HepG2 (cell line): ENCODE data around the gene PTPN14. TPM values are rescaled to one million over a fixed set of nuclear protein-coding genes. Genes with fewer than 3 reads are reported as not detected.

Experiments
- ATAC-seq: fragments of 200-7000 bp; cut with Tn5 transposase; 3 replicates; pipeline ENCODE4 v1.9.1; 2020; ENCODE audit warnings: mild to moderate bottlenecking, moderate library complexity
- BruUV-seq: library from RNA; stranded (reverse); fragments of 400-500 nt; replicated peaks from 2 replicates; lab custom pipeline; 2021; lab: Mats Ljungman, UMichigan
- CTCF ChIA-PET: fragments of 300-600 bp; formaldehyde crosslinking; extraction: SDS; loops from one replicate; lab custom pipeline; 2021; ENCODE audit warnings: low total read pairs, inconsistent platforms, low intra/inter-chr PET ratio; lab: Yijun Ruan, JAX
- POLR2A ChIA-PET: fragments of 350-600 bp; sonication (Branson Sonifier 250); formaldehyde crosslinking; loops from one replicate; lab custom pipeline; 2020; ENCODE audit warnings: antibody characterized with exemption, inconsistent platforms; lab: Yijun Ruan, JAX
- DNase-seq: peaks from one replicate; pipeline ENCODE4 v3.0.0-alpha.2; 2015; ENCODE audit warnings: low spot score
- FAIRE-seq: peaks from 3 replicates; lab custom pipeline; 2011; peaks lifted over from hg19 to GRCh38; lab: Jason Lieb, UNC
- H2AFZ ChIP-seq: one replicate; pipeline ENCODE4 v1.6.1; 2011; ENCODE audit warnings: low read length, inconsistent platforms
- H3K27ac ChIP-seq: fragments of 300-600 bp; 3 replicates; pipeline ENCODE4 v1.8.0; 2011; ENCODE audit warnings: mixed run types, mild to moderate bottlenecking, mixed read lengths, low read length, inconsistent platforms; ENCODE audit not compliant: insufficient read depth; ENCODE audit errors: extremely low read length
- H3K27me3 ChIP-seq, 2 experiments: fragments of 200-600 bp in 1 of 2; 2 replicates in 1 of 2; 3 replicates in 1 of 2; pipeline versions ENCODE4 v1.6.0 to v1.8.0; 2011; ENCODE audit warnings: low read length in 2 of 2, mild to moderate bottlenecking in 2 of 2, moderate library complexity in 2 of 2, inconsistent platforms in 1 of 2; ENCODE audit not compliant: insufficient read depth in 2 of 2, control insufficient read depth in 1 of 2
- H3K36me3 ChIP-seq, 2 experiments: fragments of 200-600 bp in 1 of 2; replicated peaks in 1 of 2; 2 replicates in 1 of 2; 3 replicates in 1 of 2; pipeline versions ENCODE4 v1.5.1 to v1.8.0; 2011; ENCODE audit warnings: low read length in 2 of 2, inconsistent platforms in 1 of 2; ENCODE audit not compliant: insufficient read depth in 2 of 2, control insufficient read depth in 1 of 2
- H3K4me1 ChIP-seq: 2 replicates; pipeline ENCODE4 v1.5.1; 2012; ENCODE audit warnings: low read length, inconsistent platforms; ENCODE audit not compliant: insufficient read depth
- H3K4me2 ChIP-seq: 2 replicates; pipeline ENCODE4 v1.6.0; 2011; ENCODE audit warnings: low read depth, low read length, inconsistent platforms
- H3K4me3 ChIP-seq, 3 experiments: fragments of 200-600 bp in 1 of 3; sonication (generic), shearing (Covaris generic) in 1 of 3; replicated peaks in 1 of 3; 2 replicates each; pipeline ENCODE4 v1.5.1; 2011 to 2016; ENCODE audit warnings: low read length in 3 of 3, inconsistent platforms in 2 of 3, low read depth in 2 of 3, mild to moderate bottlenecking in 2 of 3, control low read depth in 1 of 3, mixed read lengths in 1 of 3; ENCODE audit not compliant: insufficient read depth in 1 of 3
- H3K79me2 ChIP-seq: one replicate; pipeline ENCODE4 v1.6.1; 2011; ENCODE audit warnings: low read length, inconsistent platforms; ENCODE audit not compliant: insufficient read depth
- H3K9ac ChIP-seq: 2 replicates; pipeline ENCODE4 v1.6.0; 2011; ENCODE audit warnings: mild to moderate bottlenecking, low read depth, low read length, inconsistent platforms; ENCODE audit not compliant: insufficient read depth
- H3K9me3 ChIP-seq: 2 replicates; pipeline ENCODE4 v1.5.1; 2012; ENCODE audit warnings: mild to moderate bottlenecking, low read length
- H4K20me1 ChIP-seq: 2 replicates; pipeline ENCODE4 v1.6.0; 2011; ENCODE audit warnings: inconsistent platforms, mild to moderate bottlenecking, low read length, moderate library complexity; ENCODE audit not compliant: insufficient read depth
- AKAP8 ChIP-seq: sonication (generic); formaldehyde crosslinking; IDR thresholded peaks from 2 replicates; pipeline ENCODE4 v1.5.1; 2020; ENCODE audit warnings: mild to moderate bottlenecking, missing genetic modification reagents
- BRCA1 ChIP-seq: sonication (generic); formaldehyde crosslinking; IDR thresholded peaks from 2 replicates; pipeline ENCODE4 v1.4.0; 2020; ENCODE audit warnings: missing genetic modification reagents
- CSRNP2 ChIP-seq: sonication (generic); formaldehyde crosslinking; conservative IDR thresholded peaks from 2 replicates; pipeline ENCODE4 v1.8.0; 2022; ENCODE audit warnings: low read depth, missing genetic modification reagents
- HHEX ChIP-seq: IDR thresholded peaks from 2 replicates; pipeline ENCODE4 v1.6.1; 2016; ENCODE audit warnings: control low read depth
- HMGXB4 ChIP-seq, 2 experiments: sonication (generic) in 1 of 2; formaldehyde crosslinking in 1 of 2; IDR thresholded peaks; 2 replicates each; pipeline versions ENCODE4 v1.4.0 to v1.6.1; 2018 to 2020; ENCODE audit warnings: missing genetic modification reagents in 2 of 2, borderline replicate concordance in 1 of 2, low read depth in 1 of 2, mild to moderate bottlenecking in 1 of 2, missing biosample characterization in 1 of 2
- KLF6 ChIP-seq: IDR thresholded peaks from 2 replicates; pipeline ENCODE4 v1.8.0; 2016; ENCODE audit warnings: missing biosample characterization, missing genetic modification reagents
- MTA1 ChIP-seq: sonication (generic); formaldehyde crosslinking; IDR thresholded peaks from 2 replicates; pipeline ENCODE4 v1.4.0; 2020; ENCODE audit warnings: missing genetic modification reagents, mild to moderate bottlenecking, borderline replicate concordance
- TCF12 ChIP-seq, 2 experiments: fragments of 450-650 bp in 1 of 2; sonication (generic) in 1 of 2; formaldehyde crosslinking in 1 of 2; IDR thresholded peaks; 2 replicates each; pipeline versions ENCODE4 v1.6.1 to v1.8.0; 2017 to 2022; ENCODE audit warnings: antibody characterized with exemption in 1 of 2, mild to moderate bottlenecking in 1 of 2, missing genetic modification reagents in 1 of 2, moderate library complexity in 1 of 2
- ZFP37 ChIP-seq: sonication (generic); formaldehyde crosslinking; IDR thresholded peaks from 2 replicates; pipeline ENCODE4 v1.4.0; 2020; ENCODE audit warnings: missing genetic modification reagents, borderline replicate concordance
- ZNF253 ChIP-seq: sonication (generic); formaldehyde crosslinking; IDR thresholded peaks from 2 replicates; pipeline ENCODE4 v1.8.0; 2022; ENCODE audit warnings: mild to moderate bottlenecking, missing genetic modification reagents, borderline replicate concordance
- ZNF441 ChIP-seq: sonication (generic); formaldehyde crosslinking; IDR thresholded peaks from 2 replicates; pipeline ENCODE4 v1.7.0; 2021; ENCODE audit warnings: missing genetic modification reagents, borderline replicate concordance
- ZNF562 ChIP-seq: sonication (generic); formaldehyde crosslinking; IDR thresholded peaks from 2 replicates; pipeline ENCODE4 v1.8.0; 2022; ENCODE audit warnings: missing genetic modification reagents, borderline replicate concordance
- WGBS: methylation state at CpG from one replicate; pipeline ENCODE4 v1.1.6; 2017; ENCODE audit warnings: low lambda C conversion rate; 5-methylcytosine and 5-hydroxymethylcytosine counted together
- in situ Hi-C: cut with HindIII; loops from 2 replicates; pipeline ENCODE4 v1.10.0; 2017; ENCODE audit warnings: low pct_unique_long_range_greater_than_20kb; ENCODE audit not compliant: extremely low pct_ligation_motif_present
- intact Hi-C: fragments of 100-400 bp; cut with micrococcal nuclease; formaldehyde crosslinking; loops from one replicate; pipeline ENCODE4 v1.10.0; 2022; ENCODE audit not compliant: unreplicated experiment
- polyA plus RNA-seq, 8 experiments: library from polyadenylated mRNA; depleted of rRNA in 3 of 8; stranded (reverse) in 7 of 8; unstranded in 1 of 8; fragments of >200 nt; fragmentation: Illumina TruSeq in 4 of 8; extraction: Trizol in 4 of 8; gene quantifications; 2 replicates each; pipeline versions ENCODE4 v1.2.1 to v1.2.3, GENCODE V29; 2011 to 2016; ENCODE audit warnings: low read depth in 4 of 8, missing spikeins in 1 of 8, mixed read lengths in 1 of 8; ENCODE audit not compliant: insufficient read depth in 1 of 8
- total RNA-seq, 5 experiments: library from RNA; depleted of rRNA; stranded (reverse); fragments of >200 nt; fragmentation: Illumina TruSeq; extraction: Trizol; gene quantifications; 2 replicates each; pipeline ENCODE4 v1.2.3, GENCODE V29; 2016; ENCODE audit warnings: low read depth in 1 of 5

PTPN14 gene
- total and polyA plus RNA-seq, 2 of the 13 experiments (the other 11 are each of a cell fraction or from before 2014, with no cell fraction given) = 3.9 to 4.7 TPM

DNA sequence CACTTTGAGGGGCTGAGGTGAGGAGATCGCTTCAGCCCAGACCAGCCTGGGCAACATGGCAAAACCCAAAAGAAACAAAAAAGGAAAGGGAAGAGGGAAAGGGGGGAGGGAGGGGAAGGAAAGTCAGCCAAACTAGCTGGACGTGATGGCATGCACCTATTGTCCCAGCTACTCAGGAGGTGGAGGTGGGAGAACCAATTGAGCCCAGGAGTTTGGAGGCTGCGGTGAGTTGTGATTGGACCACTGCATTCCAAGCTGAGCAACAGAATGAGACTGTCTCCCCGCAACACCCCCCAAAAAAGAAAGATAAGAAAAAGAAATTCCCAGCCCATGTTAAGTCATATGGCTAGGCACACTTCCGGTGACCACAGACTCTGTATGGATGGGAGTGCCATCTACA, 128.4 kb downstream of the PTPN14 start:
- ChIA-PET CTCF (no interaction called here), POLR2A (no interaction called here)
- Histone ChIP-seq H3K27ac (no peak overlapping the region), H3K9me3 (no peaks in the 10 kb centered on the region), H3K79me2 (no peaks in the 10 kb centered on the region), H3K9ac (no peak overlapping the region), H3K36me3 (no peaks in the 10 kb centered on the region), H3K4me3 (no peak overlapping the region), H3K27me3 (no peaks in the 10 kb centered on the region), H3K4me2 (no peak overlapping the region), H4K20me1 (no peaks in the 10 kb centered on the region), H3K4me1 (peaks cover 8% of the 10 kb centered on the region), H2AFZ (no peak overlapping the region)
- WGBS = 94% methylated on average over 5 of the region's 5 CpGs
- no peak for FAIRE-seq
- no peak for ATAC-seq
- BruUV-seq = no TSS peak
- in situ Hi-C loops = loop anchor here (10.0 kb wide), 1 partner anchor 142 kb away; no protein-coding TSS in a partner anchor
- intact Hi-C loops = no loop called here
- TF ChIP-seq AKAP8 (no peak), TCF12 (IDR thresholded peaks at IDR 0.05) (no peak), TCF12 (CRISPR knock-in tag; IDR thresholded peaks at IDR 0.05) (no peak), ZFP37 (CRISPR knock-in tag) (no peak), HMGXB4 (CRISPR knock-in tag; IDR thresholded peaks at IDR 0.05; ENCODE audit: borderline replicate concordance in 1 of 2, low read depth in 1 of 2) (no peak), ZNF441 (CRISPR knock-in tag) (no peak), ZNF562 (CRISPR knock-in tag) (no peak), ZNF253 (CRISPR knock-in tag) (no peak), MTA1 (CRISPR knock-in tag) (no peak), KLF6 (CRISPR knock-in tag) (no peak), BRCA1 (CRISPR knock-in tag) (no peak), HHEX (no peak), CSRNP2 (CRISPR knock-in tag) (no peak)
- no peak for DNase-seq
